ENCODE measurements around the gene CCDC171. TPM values are rescaled to one million over a fixed set of nuclear protein-coding genes. Genes with fewer than 3 reads are reported as not detected.
"Not testable (repeated sequence)": the region's sequence is repeated elsewhere in the genome, so short reads cannot be mapped to it uniquely, and the experiment has no call there.

Gene CCDC171
- total RNA-seq, 4 donors from 2014 or later, result 1.1 to 5.1 (median 3.6) TPM

- in situ Hi-C loops (cut with MboI; ENCODE audit: low pct_ligation_motif_present in 1 of 4, low pct_unique_long_range_greater_than_20kb in 1 of 4, low sequenced_read_pairs in 3 of 4), result no loop called here
- TF ChIP-seq CTCF (IDR thresholded peaks at IDR 0.05) (no peak), EP300 (IDR thresholded peaks at IDR 0.05; ENCODE audit: low read depth) (no peak), POLR2AphosphoS5 (IDR thresholded peaks at IDR 0.05) (no peak), POLR2A (IDR thresholded peaks at IDR 0.05) (no peak)
- WGBS, 2 donors (ENCODE audit: low coverage in 1 of 2), result 78 to 83% methylated on average over 2 of the region's 2 CpGs
- Histone ChIP-seq H3K9me3 (no peaks in the 10 kb centered on the region), H3K27me3 (no peaks in the 10 kb centered on the region), H3K36me3 (no peaks in the 10 kb centered on the region), H3K4me3 (no peak overlapping the region), H3K27ac (no peak overlapping the region), H3K4me1 (no peaks in the 10 kb centered on the region)
- no peak for DNase-seq
- intact Hi-C loops (cut with DNase I; ENCODE audit: low total_unique reads), result no loop called here
These were observed 144.6 kb downstream of the CCDC171 start for GRCh38 chr9:15697446-15697851.

GRCh38 chr9:15699876-15700559, 147.2 kb downstream of the CCDC171 start:
- H3K36me3 ChIP-seq; DNase-seq; in situ Hi-C loops (cut with MboI; ENCODE audit: low pct_ligation_motif_present in 1 of 4, low pct_unique_long_range_greater_than_20kb in 1 of 4, low sequenced_read_pairs in 3 of 4); H3K9me3 ChIP-seq; H3K27me3 ChIP-seq; intact Hi-C loops (cut with DNase I; ENCODE audit: low total_unique reads); H3K4me3 ChIP-seq; H3K27ac ChIP-seq; H3K4me1 ChIP-seq: not testable (repeated sequence)
- WGBS, 2 donors (ENCODE audit: low coverage in 1 of 2), result 91% methylated on average over 34 of the region's 36 CpGs; no CpG with 5 or more reads in 1 of the 2 donors

- 86 to 95% methylated on average over 3 of the region's 3 CpGs for WGBS, 2 donors (ENCODE audit: low coverage in 1 of 2)
- no peaks in the 10 kb centered on the region for H3K4me1 ChIP-seq
- DNase-seq, result no peak
- H3K9me3 ChIP-seq, result no peaks in the 10 kb centered on the region
- intact Hi-C loops (cut with DNase I; ENCODE audit: low total_unique reads) (no loop called here), in situ Hi-C loops (cut with MboI; ENCODE audit: low pct_ligation_motif_present in 1 of 4, low pct_unique_long_range_greater_than_20kb in 1 of 4, low sequenced_read_pairs in 3 of 4) (no loop called here)
- no peaks in the 10 kb centered on the region for H3K36me3 ChIP-seq
- H3K4me3 ChIP-seq, result no peak overlapping the region
- no peaks in the 10 kb centered on the region for H3K27me3 ChIP-seq
- no peak overlapping the region for H3K27ac ChIP-seq
- TF ChIP-seq POLR2A (IDR thresholded peaks at IDR 0.05), result no peak
- no peak for TF ChIP-seq EP300 (IDR thresholded peaks at IDR 0.05; ENCODE audit: low read depth)
- TF ChIP-seq CTCF (IDR thresholded peaks at IDR 0.05), result no peak
- no peak for TF ChIP-seq POLR2AphosphoS5 (IDR thresholded peaks at IDR 0.05)
These were observed 154.2 kb downstream of the CCDC171 start for GRCh38 chr9:15707000-15707399.

- Histone ChIP-seq H3K9me3 (no peaks in the 10 kb centered on the region), H3K27me3 (no peaks in the 10 kb centered on the region), H3K36me3 (no peaks in the 10 kb centered on the region), H3K4me3 (no peak overlapping the region), H3K4me1 (no peaks in the 10 kb centered on the region), H3K27ac (no peak overlapping the region)
- intact Hi-C loops (cut with DNase I; ENCODE audit: low total_unique reads) (no loop called here), in situ Hi-C loops (cut with MboI; ENCODE audit: low pct_ligation_motif_present in 1 of 4, low pct_unique_long_range_greater_than_20kb in 1 of 4, low sequenced_read_pairs in 3 of 4) (no loop called here)
- 60 to 90% methylated on average over 1 of the region's 1 CpG for WGBS, 2 donors (ENCODE audit: low coverage in 1 of 2)
- no peak for DNase-seq
- no peak for TF ChIP-seq CTCF (IDR thresholded peaks at IDR 0.05)
- no peak for TF ChIP-seq EP300 (IDR thresholded peaks at IDR 0.05; ENCODE audit: low read depth)
- TF ChIP-seq POLR2AphosphoS5 (IDR thresholded peaks at IDR 0.05), result no peak
These were observed 158.7 kb downstream of the CCDC171 start for GRCh38 chr9:15711531-15711930.

GRCh38 chr9:15711931-15712330, 159.1 kb downstream of the CCDC171 start:
- TF ChIP-seq CTCF (IDR thresholded peaks at IDR 0.05) (no peak), EP300 (IDR thresholded peaks at IDR 0.05; ENCODE audit: low read depth) (no peak), POLR2A (IDR thresholded peaks at IDR 0.05) (no peak), POLR2AphosphoS5 (IDR thresholded peaks at IDR 0.05) (no peak)
- no peaks in the 10 kb centered on the region for H3K27me3 ChIP-seq
- intact Hi-C loops (cut with DNase I; ENCODE audit: low total_unique reads), result no loop called here
- no peak overlapping the region for H3K27ac ChIP-seq
- DNase-seq, result no peak
- H3K4me3 ChIP-seq, result no peak overlapping the region
- H3K36me3 ChIP-seq, result no peaks in the 10 kb centered on the region
- no peaks in the 10 kb centered on the region for H3K4me1 ChIP-seq
- H3K9me3 ChIP-seq, result no peaks in the 10 kb centered on the region
- WGBS, 2 donors (ENCODE audit: low coverage in 1 of 2), result 87% methylated on average over 2 of the region's 2 CpGs; no CpG with 5 or more reads in 1 of the 2 donors
- in situ Hi-C loops (cut with MboI; ENCODE audit: low pct_ligation_motif_present in 1 of 4, low pct_unique_long_range_greater_than_20kb in 1 of 4, low sequenced_read_pairs in 3 of 4), result no loop called here
